Activated naive CD8-positive, alpha-beta T cell treated with anti-CD3 and anti-CD28 coated beads for 36 hours (primary cell): ENCODE data around the gene PDHA1. TPM values are rescaled to one million over a fixed set of nuclear protein-coding genes. Genes with fewer than 3 reads are reported as not detected.
A peak's percentile ranks its signal among the peaks of the same experiment; 100 is the strongest.

Source experiments
- DNase-seq: peaks from one replicate; pipeline ENCODE4 v3.0.0; 2021
- H3K27ac Mint-ChIP-seq: one replicate; pipeline ENCODE4 v1.8.0; 2022; ENCODE audit warnings: mild to moderate bottlenecking, moderate library complexity, mixed read lengths
- H3K27me3 Mint-ChIP-seq: one replicate; pipeline ENCODE4 v1.8.0; 2022; ENCODE audit warnings: mild to moderate bottlenecking, mixed read lengths
- H3K36me3 Mint-ChIP-seq: one replicate; pipeline ENCODE4 v1.8.0; 2021; ENCODE audit warnings: mild to moderate bottlenecking, mixed read lengths
- H3K4me1 Mint-ChIP-seq: one replicate; pipeline ENCODE4 v1.8.0; 2021; ENCODE audit warnings: mixed read lengths
- H3K4me3 Mint-ChIP-seq: one replicate; pipeline ENCODE4 v1.8.0; 2022; ENCODE audit warnings: mild to moderate bottlenecking, moderate library complexity, mixed read lengths
- H3K9me3 Mint-ChIP-seq: one replicate; pipeline ENCODE4 v1.8.0; 2022; ENCODE audit warnings: mixed read lengths
- total RNA-seq, 2 experiments: library from RNA; stranded (reverse); gene quantifications; one replicate each; pipeline ENCODE4 v1.2.3, GENCODE V29; 2021

PDHA1 gene
- total RNA-seq, 2 experiments from 2014 or later, result 286 to 288 TPM

DNA sequence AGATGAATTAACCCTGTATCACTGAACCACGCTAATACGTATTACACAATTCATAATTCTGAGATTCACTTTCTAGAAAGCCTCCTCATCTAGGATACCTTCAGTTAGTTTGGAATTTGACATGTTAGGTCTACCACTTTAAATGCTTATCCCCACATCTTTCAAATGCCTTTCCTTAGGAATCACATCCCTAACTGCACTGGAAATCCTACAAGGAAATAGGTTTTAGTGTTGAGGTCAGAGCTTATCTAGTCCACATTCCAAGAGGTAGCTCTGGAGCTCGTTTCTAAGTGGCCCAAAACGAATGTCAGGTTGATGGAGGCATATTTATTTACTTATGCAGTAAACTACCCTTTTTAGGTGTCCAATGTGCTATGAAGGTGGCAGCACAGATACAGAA lies 18.0 kb downstream of the PDHA1 start:
- no peak for DNase-seq
- Mint-ChIP-seq H3K27me3 (no peaks in the 10 kb centered on the region), H3K9me3 (no peaks in the 10 kb centered on the region), H3K4me3 (no peak overlapping the region), H3K4me1 (no peaks in the 10 kb centered on the region), H3K36me3 (peaks cover 16% of the 10 kb centered on the region), H3K27ac (no peak overlapping the region)

DNA sequence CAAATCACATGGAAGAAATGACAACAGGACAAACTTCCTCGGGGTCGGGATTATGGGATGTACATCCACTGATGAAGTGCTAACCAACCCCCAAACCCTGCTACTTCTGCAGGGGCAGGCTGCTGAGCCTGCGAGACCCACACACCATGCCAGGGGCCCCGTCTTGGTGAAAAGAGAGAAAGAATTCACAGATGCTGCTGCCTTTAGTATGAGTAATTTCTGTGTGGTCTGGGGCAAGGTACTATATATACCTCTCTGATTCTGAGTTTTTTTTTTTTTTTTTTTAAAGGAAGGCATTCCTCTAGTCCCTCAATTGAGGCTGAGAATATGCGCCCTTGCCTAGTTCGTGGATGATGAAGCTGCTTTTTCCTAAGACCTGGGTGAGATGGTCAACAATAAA lies 24.8 kb downstream of the PDHA1 start:
- peaks cover 18% of the 10 kb centered on the region for H3K36me3 Mint-ChIP-seq
- no peak for DNase-seq

DNA sequence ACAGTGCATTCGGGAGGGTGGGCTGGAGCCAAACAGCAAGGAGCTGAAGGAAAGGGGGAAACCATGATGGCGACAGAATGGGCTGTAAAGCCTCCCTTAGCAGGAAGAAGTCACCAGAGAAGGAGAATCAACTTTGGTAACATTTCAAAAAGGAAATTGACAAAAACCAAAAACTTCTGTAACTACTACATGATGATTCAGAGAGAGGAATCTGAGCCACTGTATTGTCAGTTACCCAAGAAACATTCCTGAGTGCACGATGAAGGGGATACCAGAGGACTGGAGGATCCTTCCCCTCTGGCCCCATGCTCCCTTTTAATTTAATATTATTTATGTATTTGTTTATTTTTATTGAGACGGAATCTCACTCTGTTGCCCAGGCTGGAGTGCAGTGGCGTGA lies 26.3 kb downstream of the PDHA1 start:
- Mint-ChIP-seq H3K4me1 (peaks cover 3% of the 10 kb centered on the region), H3K4me3 (no peak overlapping the region), H3K9me3 (no peaks in the 10 kb centered on the region), H3K27me3 (no peaks in the 10 kb centered on the region), H3K36me3 (peaks cover 17% of the 10 kb centered on the region), H3K27ac (no peak overlapping the region)
- DNase-seq, result no peak

More for the DNA sequence above, 24.8 kb downstream of the PDHA1 start:
- H3K27me3 Mint-ChIP-seq, result no peaks in the 10 kb centered on the region
- H3K27ac Mint-ChIP-seq, result no peak overlapping the region
- no peaks in the 10 kb centered on the region for H3K9me3 Mint-ChIP-seq
- H3K4me3 Mint-ChIP-seq, result no peak overlapping the region
- peaks cover 3% of the 10 kb centered on the region for H3K4me1 Mint-ChIP-seq

DNA sequence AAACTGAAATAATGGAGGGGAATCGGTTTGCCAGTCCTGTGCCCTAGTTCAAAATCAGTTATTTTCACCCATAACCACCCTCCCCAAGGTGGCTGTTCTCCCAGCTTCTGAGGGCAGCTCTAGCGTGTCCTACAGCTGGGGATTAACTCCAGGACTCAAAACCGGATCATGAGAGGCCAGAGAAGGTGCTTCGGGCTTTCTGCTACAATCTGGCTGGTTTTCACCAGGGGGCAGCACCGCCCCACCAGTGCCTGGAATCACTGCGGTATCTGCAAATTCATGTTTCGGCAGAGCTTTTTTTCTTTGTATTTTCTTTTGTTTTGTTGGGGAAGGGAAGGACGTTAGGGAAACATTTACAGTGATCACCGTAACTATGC lies 28.4 kb downstream of the PDHA1 start:
- peak; percentile 64 for DNase-seq
- Mint-ChIP-seq H3K4me1 (peaks cover 3% of the 10 kb centered on the region), H3K36me3 (no peaks in the 10 kb centered on the region), H3K27ac (peak overlapping the region; percentile 26), H3K4me3 (peak overlapping the region; percentile 76), H3K27me3 (no peaks in the 10 kb centered on the region), H3K9me3 (no peaks in the 10 kb centered on the region)

DNA sequence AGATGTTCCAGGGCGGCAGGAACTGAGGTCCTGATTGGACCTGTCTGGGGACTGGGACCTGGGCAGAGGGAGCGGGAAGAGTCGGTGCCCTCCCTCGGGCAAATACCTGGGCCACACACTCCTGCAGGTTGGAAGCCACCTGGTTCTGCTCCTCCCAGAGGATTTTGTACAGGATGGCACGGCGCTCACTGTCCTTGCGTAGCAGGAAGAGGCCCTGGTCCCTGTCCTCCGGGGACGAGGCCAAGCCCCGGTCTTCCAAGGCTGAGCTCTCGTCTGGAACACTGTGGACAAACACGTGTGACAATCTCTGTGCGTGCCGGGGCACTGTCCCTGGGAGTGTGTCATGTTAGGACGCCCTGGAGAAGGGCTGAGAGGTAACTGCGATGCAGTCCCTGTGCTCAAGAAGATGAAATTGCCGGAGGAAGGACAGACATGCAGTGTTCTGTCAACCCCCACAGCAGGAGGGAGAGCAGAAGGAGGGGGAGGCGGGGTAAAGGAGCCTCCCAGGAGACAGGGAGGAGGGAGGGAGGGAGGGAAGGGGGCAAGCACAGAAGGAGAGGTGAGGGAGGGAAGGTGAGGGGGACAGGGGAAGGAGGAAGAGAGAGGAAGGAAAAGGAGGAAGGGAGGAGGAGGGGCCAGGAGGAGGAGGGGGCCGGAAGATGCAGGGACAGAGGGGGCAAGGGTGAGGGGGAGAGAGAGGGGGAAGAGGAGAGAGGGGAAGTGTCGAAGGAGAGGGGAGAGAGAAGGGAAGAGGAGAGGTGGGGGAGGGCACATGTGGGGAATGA lies 29.0 kb downstream of the PDHA1 start:
- Mint-ChIP-seq H3K36me3 (no peaks in the 10 kb centered on the region), H3K9me3 (no peaks in the 10 kb centered on the region), H3K27ac (peak overlapping the region; percentile 26), H3K27me3 (no peaks in the 10 kb centered on the region), H3K4me1 (peaks cover 3% of the 10 kb centered on the region), H3K4me3 (peak overlapping the region; percentile 76)
- DNase-seq, result no peak

DNA sequence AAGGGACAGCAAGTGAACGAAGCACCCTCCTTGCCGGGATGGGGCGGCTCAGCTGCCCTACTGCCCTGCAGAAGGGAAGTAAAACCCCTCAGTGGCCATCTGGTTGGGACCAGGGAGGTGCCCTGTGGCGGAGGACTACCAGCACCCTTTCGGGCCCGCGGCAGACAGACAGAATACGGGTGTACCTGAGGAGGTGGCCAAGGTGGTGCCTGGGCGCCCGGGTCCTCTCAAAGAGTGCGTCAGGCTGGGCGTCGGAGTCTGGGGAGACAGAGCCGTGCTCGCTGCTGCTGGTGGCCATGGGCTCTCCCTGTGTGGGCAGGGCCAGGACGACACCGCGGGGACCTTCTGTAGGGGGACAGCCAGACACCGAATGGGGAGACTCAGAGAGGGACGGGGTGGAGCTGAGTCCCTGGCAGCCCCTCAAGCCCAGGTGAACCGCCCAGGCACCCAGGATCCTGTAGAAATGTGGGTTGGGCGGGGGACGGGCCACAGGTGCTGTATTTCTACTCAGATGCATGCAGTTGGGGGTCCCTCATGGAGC lies 29.7 kb downstream of the PDHA1 start:
- Mint-ChIP-seq H3K9me3 (no peaks in the 10 kb centered on the region), H3K36me3 (no peaks in the 10 kb centered on the region), H3K4me3 (peak overlapping the region; percentile 29)

GRCh38 chrX:19375546-19375945 lies 31.8 kb downstream of the PDHA1 start:
- H3K27me3 Mint-ChIP-seq, result no peaks in the 10 kb centered on the region
- H3K36me3 Mint-ChIP-seq, result no peaks in the 10 kb centered on the region

More for the DNA sequence above, 29.7 kb downstream of the PDHA1 start:
- no peak for DNase-seq
- Mint-ChIP-seq H3K27ac (no peak overlapping the region), H3K27me3 (no peaks in the 10 kb centered on the region), H3K4me1 (peaks cover 3% of the 10 kb centered on the region)

DNA sequence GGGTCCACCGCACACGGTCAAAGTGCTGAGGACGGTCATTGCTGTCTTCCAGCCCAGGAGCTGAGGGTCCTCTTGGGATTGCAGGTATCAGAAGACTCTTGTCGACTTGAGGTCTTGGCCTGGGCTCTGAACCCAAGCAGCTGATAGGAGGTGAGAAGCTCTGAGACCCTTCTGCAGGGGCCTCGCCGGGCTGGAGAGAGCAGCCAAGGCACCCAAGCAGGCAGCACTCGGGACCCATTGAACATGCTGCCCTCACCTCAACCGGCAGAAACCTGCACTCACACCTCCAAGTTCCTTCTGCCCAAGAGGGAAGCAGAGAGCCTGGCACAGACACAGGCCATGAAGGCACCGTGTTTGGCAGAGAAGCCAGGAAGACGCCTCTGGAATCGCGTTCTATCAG lies 34.1 kb downstream of the PDHA1 start:
- Mint-ChIP-seq H3K36me3 (no peaks in the 10 kb centered on the region), H3K4me1 (peaks cover under 1% of the 10 kb centered on the region), H3K9me3 (no peaks in the 10 kb centered on the region), H3K4me3 (no peak overlapping the region), H3K27ac (no peak overlapping the region), H3K27me3 (no peaks in the 10 kb centered on the region)
- no peak for DNase-seq

More at GRCh38 chrX:19375546-19375945, 31.8 kb downstream of the PDHA1 start:
- Mint-ChIP-seq H3K9me3 (no peaks in the 10 kb centered on the region), H3K27ac (no peak overlapping the region), H3K4me1 (peaks cover 3% of the 10 kb centered on the region), H3K4me3 (no peak overlapping the region)
- DNase-seq, result no peak

GRCh38 chrX:19381326-19381725 lies 37.6 kb downstream of the PDHA1 start:
- Mint-ChIP-seq H3K9me3 (no peaks in the 10 kb centered on the region), H3K36me3 (no peaks in the 10 kb centered on the region), H3K4me3 (no peak overlapping the region), H3K27ac (no peak overlapping the region), H3K4me1 (no peaks in the 10 kb centered on the region), H3K27me3 (no peaks in the 10 kb centered on the region)
- no peak for DNase-seq

DNA sequence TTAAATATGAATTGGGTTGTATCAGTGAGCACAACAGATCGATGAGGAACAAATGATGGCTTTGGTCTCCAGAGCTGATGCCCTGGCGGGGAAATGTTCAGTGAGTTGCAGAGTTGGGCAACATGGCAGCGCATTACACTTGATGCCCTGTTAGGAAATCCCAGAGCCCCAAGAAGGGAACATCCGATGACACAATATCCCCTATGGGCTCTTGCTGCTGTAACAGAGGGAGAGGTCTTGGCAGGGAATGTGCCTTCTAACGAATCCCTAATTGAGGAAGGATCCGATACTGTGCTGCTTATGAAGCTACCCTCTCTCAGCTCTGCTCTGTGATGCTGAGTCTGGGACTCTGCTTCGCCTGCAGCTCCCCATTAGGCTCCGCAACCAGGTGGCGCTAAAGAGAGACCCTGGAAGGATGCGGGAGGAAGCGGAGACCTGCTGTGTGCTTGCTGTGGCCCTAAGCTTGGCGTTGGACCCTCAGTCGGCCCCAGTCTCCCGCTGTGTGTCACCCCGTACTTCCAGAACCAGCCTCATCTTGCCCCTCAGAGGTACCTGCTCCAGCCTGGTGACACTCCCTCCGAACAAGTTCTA lies 38.9 kb downstream of the PDHA1 start:
- H3K27me3 Mint-ChIP-seq, result no peaks in the 10 kb centered on the region
- no peaks in the 10 kb centered on the region for H3K36me3 Mint-ChIP-seq
- no peak overlapping the region for H3K4me3 Mint-ChIP-seq
- peak; percentile 48 for DNase-seq
- no peaks in the 10 kb centered on the region for H3K4me1 Mint-ChIP-seq
- no peak overlapping the region for H3K27ac Mint-ChIP-seq
- H3K9me3 Mint-ChIP-seq, result no peaks in the 10 kb centered on the region

- Mint-ChIP-seq H3K4me1 (no peaks in the 10 kb centered on the region), H3K36me3 (no peaks in the 10 kb centered on the region), H3K9me3 (no peaks in the 10 kb centered on the region), H3K4me3 (no peak overlapping the region), H3K27ac (no peak overlapping the region), H3K27me3 (no peaks in the 10 kb centered on the region)
- DNase-seq, result no peak
Measured at GRCh38 chrX:19386679-19387078, 43.0 kb downstream of the PDHA1 start.

- Mint-ChIP-seq H3K4me1 (no peaks in the 10 kb centered on the region), H3K36me3 (no peaks in the 10 kb centered on the region), H3K9me3 (no peaks in the 10 kb centered on the region), H3K4me3 (no peak overlapping the region), H3K27me3 (no peaks in the 10 kb centered on the region), H3K27ac (no peak overlapping the region)
- no peak for DNase-seq
Measured at GRCh38 chrX:19388064-19388679, 44.4 kb downstream of the PDHA1 start.

- Mint-ChIP-seq H3K4me1 (no peaks in the 10 kb centered on the region), H3K27me3 (no peaks in the 10 kb centered on the region), H3K9me3 (no peaks in the 10 kb centered on the region), H3K36me3 (no peaks in the 10 kb centered on the region), H3K27ac (no peak overlapping the region), H3K4me3 (no peak overlapping the region)
- no peak for DNase-seq
Measured at GRCh38 chrX:19388741-19389140, 45.0 kb downstream of the PDHA1 start.

- Mint-ChIP-seq H3K9me3 (no peaks in the 10 kb centered on the region), H3K27me3 (no peaks in the 10 kb centered on the region), H3K27ac (no peak overlapping the region), H3K4me1 (no peaks in the 10 kb centered on the region), H3K36me3 (no peaks in the 10 kb centered on the region), H3K4me3 (no peak overlapping the region)
- DNase-seq, result no peak
Measured at GRCh38 chrX:19389227-19389845, 45.6 kb downstream of the PDHA1 start.

DNA sequence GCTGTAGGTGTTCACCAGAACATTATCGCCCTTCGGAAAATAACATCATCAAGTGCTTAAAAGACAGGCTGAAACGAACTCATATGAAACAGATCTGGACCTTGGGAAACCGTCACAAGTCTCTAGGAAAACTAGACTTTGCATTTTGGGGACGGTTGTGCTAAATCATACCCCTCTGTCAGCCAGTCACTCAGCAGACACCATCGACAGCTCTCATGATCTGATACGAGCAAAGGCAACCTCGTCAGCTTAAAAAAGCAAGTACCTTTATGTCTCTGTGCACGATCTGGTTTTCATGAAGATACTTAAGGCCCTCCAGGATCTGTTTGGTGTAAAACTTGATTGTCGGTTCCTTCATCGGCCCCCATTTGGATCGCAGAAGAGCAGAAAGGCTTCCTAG lies 48.4 kb downstream of the PDHA1 start:
- Mint-ChIP-seq H3K36me3 (no peaks in the 10 kb centered on the region), H3K4me1 (no peaks in the 10 kb centered on the region), H3K27ac (no peak overlapping the region), H3K4me3 (no peak overlapping the region), H3K27me3 (no peaks in the 10 kb centered on the region), H3K9me3 (no peaks in the 10 kb centered on the region)
- DNase-seq, result no peak
